GM18907 (cell line): Measurements from ENCODE around the gene PDE6G.
A peak's percentile ranks its signal among the peaks of the same experiment; 100 is the strongest.
"Not testable (repeated sequence)": the region's sequence is repeated elsewhere in the genome, so short reads cannot be mapped to it uniquely, and the experiment has no call there.

Experiments used
- ATAC-seq: cut with Tn5 transposase; IDR thresholded peaks from one replicate; pipeline ENCODE4 v1.9.1; 2021; ENCODE audit warnings: mild to moderate bottlenecking, moderate library complexity; ENCODE audit not compliant: unreplicated experiment

PDE6G gene

GRCh38 chr17:81635973-81636504 lies 20.3 kb downstream of the PDE6G start:
- ATAC-seq = peak; percentile 29

- no peak for ATAC-seq
Measured at GRCh38 chr17:81635431-81635830, 20.9 kb downstream of the PDE6G start.

GRCh38 chr17:81631482-81631881 lies 24.9 kb downstream of the PDE6G start:
- ATAC-seq = no peak

DNA sequence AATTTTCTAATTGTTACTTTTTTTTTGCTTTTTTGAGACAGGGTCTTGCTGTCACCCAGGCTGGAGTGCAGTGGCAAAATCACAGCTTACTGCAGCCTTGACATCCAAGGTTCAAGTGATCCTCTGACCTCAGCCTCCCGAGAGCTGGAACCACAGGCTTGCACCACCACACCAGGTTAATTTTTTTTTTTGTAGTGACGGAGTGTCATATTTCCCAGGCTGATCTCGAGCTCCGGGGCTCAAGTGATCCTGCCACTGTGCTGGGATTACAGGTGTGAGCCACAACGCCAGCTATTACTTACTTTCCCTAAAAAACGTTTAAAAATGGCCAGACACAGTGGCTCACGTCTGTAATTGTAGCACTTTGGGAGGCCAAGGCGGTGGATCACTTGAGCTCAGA lies 26.1 kb downstream of the PDE6G start:
- ATAC-seq = no peak

DNA sequence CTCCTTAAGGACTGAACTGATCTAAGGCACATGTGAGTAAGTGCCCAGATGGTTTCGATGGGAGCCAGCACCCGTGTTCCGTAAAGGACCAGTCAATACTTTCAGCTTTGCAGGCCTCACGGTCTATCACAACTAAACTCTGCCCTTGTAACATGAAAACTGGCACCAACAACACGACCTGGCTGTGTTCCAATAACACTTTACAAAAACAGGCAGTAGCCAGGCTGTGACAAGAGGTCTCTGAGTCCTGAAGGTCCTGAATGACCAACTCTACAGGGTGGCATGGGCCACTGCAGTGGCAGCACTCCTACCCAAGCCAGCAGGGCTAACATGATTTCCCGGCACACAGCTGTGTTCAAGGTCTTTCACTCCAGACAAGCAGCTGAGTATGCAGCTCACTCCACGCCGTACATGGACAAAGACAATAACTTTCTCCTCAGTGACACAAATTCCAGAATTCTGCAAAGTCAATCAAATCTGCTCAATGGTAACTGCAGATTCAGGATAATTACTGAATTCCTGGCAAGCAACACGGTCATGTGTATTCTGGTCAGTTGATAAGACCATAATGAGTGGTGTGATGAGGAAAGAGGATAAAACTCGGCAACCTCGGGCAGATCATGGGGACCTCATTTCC lies 34.7 kb downstream of the PDE6G start:
- no peak for ATAC-seq

- not testable (repeated sequence) for ATAC-seq
Measured at GRCh38 chr17:81618307-81618706, 38.0 kb downstream of the PDE6G start.

DNA sequence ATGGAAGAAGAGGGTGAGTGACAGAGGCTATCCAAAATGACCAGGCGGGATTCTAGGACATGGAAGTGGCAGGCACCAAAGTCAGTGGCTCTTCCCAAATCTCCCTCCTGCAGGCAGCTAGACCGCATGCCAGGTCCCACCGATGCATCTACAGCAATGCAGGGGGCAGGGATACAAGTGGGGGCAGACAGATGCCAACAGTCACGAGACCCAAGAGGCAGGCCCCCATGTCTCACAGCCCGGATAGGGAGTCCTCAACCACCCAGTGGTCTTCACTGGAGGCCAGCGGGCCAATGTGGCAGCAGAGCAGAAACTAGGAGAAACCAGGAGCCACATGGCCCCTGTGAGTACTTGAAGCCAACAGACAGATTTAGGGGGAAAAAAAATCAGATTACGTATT lies 39.5 kb downstream of the PDE6G start:
- ATAC-seq = no peak

DNA sequence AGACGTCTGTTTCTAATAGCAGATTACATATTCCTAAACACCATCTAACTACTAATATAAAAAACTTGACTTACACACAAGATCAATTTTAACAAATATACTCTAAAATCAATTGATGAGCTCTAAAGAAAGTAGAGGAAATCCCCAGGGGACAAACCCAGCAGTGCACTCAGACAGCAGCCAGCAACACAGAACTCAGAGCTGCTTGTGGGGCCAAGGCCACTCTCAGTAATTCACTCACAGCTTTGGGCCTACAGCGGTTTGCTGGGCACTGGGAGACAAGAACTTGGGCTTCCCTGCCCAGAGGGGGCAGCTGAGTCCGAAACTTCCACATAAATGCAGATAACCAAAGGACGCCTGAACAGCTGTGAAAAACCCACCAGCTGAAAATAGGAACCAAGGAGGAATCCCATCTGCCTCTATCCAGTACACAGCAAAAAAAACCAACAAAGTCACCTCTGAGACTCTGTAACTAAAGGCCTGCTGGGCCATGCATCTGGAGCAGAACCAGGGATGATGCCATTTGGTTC lies 40.9 kb downstream of the PDE6G start:
- no peak for ATAC-seq

- ATAC-seq = no peak
Measured at GRCh38 chr17:81612172-81612970, 44.0 kb downstream of the PDE6G start.

GRCh38 chr17:81609541-81610311 lies 46.6 kb downstream of the PDE6G start:
- ATAC-seq = no peak

DNA sequence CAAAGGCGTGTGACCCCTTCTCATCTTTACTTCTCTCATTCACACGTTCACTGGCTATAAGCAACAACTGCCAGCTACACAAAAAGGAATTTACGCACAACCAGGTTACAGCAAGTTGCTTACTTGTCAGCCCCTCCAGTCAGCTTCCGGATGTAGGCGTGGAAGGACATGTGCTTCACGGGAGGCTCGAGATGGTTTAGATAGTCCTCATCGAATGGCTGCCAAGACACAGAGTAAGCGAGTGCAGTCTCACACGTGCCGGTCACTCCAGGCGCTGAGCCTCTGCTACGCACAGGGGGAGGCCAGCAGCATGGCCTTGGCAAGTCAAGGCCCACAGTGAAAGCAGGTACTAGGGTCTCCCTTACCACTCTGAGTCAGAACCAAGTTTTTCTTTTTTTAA lies 47.7 kb downstream of the PDE6G start:
- ATAC-seq = no peak

DNA sequence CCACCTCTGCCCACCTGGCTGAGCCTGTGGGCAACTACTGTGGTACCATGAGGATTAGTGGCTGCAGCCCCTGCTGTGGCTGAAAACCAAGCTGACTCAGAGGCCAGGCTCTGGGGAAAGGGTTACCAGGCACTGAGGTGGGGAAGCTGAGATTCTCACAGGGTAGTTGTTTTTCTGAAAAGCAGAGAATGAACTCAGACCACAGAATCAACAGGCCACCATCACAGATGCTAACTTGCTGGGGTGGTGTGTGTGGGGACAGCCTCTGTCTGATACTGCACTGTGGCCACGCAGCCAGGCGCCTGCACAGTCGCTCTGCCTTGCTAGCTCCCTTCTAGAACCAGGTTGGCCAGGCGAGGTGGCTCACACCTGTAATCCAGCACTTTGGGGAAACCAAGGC lies 48.3 kb downstream of the PDE6G start:
- ATAC-seq = no peak

GRCh38 chr17:81607431-81607830 lies 48.9 kb downstream of the PDE6G start:
- no peak for ATAC-seq

DNA sequence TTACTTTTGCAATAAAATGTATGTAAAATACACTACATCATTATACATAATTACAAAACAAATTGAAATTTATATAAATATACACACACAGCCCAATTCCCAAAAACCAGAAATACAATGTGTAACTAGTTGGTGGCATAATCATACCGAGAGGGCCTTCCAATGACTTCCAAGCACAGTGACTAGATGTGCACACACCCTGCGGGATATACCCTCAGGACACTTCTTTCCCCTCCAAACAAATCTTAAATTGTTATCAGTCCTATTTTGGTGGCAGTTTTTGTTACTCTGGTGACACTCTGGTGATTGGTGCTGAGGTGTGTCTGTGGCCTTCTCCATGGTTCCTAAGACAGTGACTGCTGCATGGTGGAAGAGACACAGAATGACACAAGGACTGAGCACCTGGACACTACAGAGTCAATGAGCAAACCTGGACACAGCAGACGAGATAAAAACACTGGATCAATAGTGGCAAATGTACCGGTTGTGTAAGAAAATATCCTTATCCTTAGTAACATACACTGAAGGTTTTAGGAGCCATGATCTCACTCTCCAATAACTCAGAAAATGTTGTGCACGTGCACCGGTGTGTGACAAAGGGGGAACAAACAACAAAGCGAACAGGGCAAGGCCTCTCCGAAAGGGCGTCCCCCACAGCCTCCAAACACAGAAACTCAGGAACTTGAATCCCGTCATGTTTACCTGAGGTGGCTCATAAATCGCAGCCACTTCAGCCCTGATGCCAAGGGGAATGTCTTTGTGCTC lies 52.3 kb downstream of the PDE6G start:
- ATAC-seq = no peak

DNA sequence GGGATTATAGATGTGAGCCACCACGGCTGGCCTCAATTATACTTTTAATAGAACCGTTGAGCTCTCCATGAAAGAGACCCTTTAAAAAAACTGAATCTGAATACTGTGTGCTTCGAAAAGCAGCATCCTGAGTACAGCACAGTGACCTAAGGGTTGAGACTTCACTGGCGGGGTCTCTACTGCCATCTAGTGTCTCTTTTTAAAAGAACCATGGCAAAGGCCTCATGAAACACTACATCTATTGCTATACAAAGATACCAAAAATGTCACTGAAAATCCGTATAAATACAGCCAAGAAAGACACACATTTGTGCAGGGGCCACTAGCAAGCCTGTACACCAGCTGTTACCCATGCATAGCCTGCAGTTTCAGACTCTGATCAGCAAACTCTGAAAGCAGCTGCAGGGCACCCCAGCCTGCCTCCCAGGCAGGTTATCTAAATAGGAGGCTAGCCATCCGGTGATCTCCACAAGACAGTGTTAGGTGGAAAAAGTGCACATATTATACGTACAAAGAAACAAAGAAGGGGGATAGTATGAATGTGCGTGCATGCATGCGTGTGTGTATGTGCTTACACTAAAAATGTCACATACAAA lies 54.7 kb downstream of the PDE6G start:
- ATAC-seq = no peak
